ENCODE results near the gene CYP46A1.

DNA sequence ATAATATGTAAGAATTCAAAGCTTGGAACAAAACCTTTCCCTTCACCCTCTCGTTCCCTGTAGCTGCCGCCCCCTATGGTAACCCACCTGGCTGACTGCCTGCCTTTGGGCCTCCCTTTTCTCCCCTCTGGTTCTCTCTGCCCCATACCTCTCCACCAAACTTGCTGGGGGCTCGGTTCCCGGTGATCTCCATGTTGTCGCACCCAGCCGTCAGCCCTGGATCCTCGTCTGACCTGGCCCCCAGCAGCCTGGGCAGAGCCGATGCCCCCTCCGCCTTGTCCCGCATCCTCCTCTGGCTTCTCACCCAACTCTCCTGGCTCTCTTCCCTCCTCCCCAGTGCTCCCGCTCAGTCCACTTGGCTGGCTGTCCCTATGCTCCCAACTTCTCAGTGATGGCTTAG lies 4.5 kb downstream of the CYP46A1 start:
- TF ChIP-seq, protein P1, sequence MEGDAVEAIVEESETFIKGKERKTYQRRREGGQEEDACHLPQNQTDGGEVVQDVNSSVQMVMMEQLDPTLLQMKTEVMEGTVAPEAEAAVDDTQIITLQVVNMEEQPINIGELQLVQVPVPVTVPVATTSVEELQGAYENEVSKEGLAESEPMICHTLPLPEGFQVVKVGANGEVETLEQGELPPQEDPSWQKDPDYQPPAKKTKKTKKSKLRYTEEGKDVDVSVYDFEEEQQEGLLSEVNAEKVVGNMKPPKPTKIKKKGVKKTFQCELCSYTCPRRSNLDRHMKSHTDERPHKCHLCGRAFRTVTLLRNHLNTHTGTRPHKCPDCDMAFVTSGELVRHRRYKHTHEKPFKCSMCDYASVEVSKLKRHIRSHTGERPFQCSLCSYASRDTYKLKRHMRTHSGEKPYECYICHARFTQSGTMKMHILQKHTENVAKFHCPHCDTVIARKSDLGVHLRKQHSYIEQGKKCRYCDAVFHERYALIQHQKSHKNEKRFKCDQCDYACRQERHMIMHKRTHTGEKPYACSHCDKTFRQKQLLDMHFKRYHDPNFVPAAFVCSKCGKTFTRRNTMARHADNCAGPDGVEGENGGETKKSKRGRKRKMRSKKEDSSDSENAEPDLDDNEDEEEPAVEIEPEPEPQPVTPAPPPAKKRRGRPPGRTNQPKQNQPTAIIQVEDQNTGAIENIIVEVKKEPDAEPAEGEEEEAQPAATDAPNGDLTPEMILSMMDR (conservative IDR thresholded peaks at IDR 0.05): no peak
- TF ChIP-seq EZH2 (IDR thresholded peaks at IDR 0.05; ENCODE audit: low read depth): no peak
